ENCODE measurements around the gene RNASEH1. TPM values are rescaled to one million over a fixed set of nuclear protein-coding genes. Genes with fewer than 3 reads are reported as not detected.

The RNASEH1 gene
- total and polyA plus RNA-seq, 10 of the 15 experiments (the other 5 are each of a cell fraction or from before 2014, with no cell fraction given), result 18.2 to 68.5 (median 28.2) TPM

DNA sequence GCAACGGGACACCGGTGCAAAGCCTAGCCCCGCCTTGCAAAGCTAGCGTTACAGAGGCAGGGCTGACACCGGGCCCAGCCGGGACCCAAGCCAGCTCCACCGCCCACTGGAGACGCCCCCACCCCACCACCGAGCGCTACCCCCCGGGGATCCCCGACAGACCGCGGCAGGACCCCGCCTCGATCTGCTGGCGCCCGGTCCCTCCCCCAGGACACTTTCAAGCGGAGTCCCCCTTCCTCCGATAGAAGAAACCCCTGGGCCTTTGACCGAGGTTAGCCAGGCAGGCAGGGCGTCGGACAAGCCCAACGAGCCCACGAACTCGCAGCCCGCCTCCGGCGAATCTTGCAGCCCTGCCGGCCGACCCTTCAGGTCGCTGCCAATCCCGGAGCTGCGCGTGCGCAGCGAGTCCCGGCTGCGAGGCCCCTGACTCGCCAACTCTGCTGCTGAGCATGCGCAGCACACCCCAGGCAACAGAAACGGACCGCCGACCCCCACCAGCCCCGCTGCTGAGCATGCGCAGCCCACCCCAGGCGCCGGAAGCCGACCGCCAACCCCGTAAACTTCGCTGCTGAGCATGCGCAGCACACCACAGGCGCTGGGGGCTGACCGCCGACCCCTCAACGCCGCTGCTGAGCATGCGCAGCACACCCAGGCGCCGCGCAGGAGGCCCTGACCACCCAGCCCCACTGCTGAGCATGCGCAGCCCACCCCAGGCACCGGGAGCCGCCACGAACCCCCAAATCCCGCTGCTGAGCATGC lies 39.5 kb downstream of the RNASEH1 start (continued):
- TF ChIP-seq NBN (IDR thresholded peaks at IDR 0.05) (0 out of 2 replicates have a peak, but pooled peaks have one; percentile 22), CHD2 (IDR thresholded peaks at IDR 0.05; ENCODE audit: borderline replicate concordance, low read depth, low read length) (peak; percentile 65; the same call in 1 of the 2 replicates), NR2F1 (conservative IDR thresholded peaks at IDR 0.05) (peak; percentile 12; the same call in 1 of the 2 replicates), SIN3A (IDR thresholded peaks at IDR 0.05; ENCODE audit: low read depth, low read length) (0 out of 2 replicates have a peak, but pooled peaks have one; percentile 16), PML (IDR thresholded peaks at IDR 0.05; ENCODE audit: low read length) (peak; percentile 34; the same call in 1 of the 2 replicates), CHD4 (IDR thresholded peaks at IDR 0.05) (no peak), ZNF274 (IDR thresholded peaks at IDR 0.05; ENCODE audit: insufficient read depth, insufficient read length) (no peak), POLR2A (IDR thresholded peaks at IDR 0.05; ENCODE audit: low read depth, low read length) (peak; percentile 93), BHLHE40 (IDR thresholded peaks at IDR 0.05; ENCODE audit: borderline replicate concordance in 1 of 2, low read depth in 2 of 2, low read length in 1 of 2) (peak in 1 of 2 experiments; percentile 13; a peak in 2 of 4 replicates), POU2F2 (IDR thresholded peaks at IDR 0.05; ENCODE audit: borderline replicate concordance, low read depth, low read length) (peak; percentile 45; the same call in 1 of the 3 replicates), PAX5 (IDR thresholded peaks at IDR 0.05; ENCODE audit: borderline replicate concordance, low read depth, low read length) (no peak), EGR1 (IDR thresholded peaks at IDR 0.05; ENCODE audit: borderline replicate concordance in 1 of 2, low read depth in 2 of 2, low read length in 2 of 2) (peak in 1 of 2 experiments; percentile 20; a peak in 1 of 3 replicates)
- TF ChIP-seq, protein P1, sequence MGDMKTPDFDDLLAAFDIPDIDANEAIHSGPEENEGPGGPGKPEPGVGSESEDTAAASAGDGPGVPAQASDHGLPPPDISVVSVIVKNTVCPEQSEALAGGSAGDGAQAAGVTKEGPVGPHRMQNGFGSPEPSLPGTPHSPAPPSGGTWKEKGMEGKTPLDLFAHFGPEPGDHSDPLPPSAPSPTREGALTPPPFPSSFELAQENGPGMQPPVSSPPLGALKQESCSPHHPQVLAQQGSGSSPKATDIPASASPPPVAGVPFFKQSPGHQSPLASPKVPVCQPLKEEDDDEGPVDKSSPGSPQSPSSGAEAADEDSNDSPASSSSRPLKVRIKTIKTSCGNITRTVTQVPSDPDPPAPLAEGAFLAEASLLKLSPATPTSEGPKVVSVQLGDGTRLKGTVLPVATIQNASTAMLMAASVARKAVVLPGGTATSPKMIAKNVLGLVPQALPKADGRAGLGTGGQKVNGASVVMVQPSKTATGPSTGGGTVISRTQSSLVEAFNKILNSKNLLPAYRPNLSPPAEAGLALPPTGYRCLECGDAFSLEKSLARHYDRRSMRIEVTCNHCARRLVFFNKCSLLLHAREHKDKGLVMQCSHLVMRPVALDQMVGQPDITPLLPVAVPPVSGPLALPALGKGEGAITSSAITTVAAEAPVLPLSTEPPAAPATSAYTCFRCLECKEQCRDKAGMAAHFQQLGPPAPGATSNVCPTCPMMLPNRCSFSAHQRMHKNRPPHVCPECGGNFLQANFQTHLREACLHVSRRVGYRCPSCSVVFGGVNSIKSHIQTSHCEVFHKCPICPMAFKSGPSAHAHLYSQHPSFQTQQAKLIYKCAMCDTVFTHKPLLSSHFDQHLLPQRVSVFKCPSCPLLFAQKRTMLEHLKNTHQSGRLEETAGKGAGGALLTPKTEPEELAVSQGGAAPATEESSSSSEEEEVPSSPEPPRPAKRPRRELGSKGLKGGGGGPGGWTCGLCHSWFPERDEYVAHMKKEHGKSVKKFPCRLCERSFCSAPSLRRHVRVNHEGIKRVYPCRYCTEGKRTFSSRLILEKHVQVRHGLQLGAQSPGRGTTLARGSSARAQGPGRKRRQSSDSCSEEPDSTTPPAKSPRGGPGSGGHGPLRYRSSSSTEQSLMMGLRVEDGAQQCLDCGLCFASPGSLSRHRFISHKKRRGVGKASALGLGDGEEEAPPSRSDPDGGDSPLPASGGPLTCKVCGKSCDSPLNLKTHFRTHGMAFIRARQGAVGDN (IDR thresholded peaks at IDR 0.05), result peak; percentile 89; the same call in 1 of the 2 replicates
- TF ChIP-seq, protein P2, sequence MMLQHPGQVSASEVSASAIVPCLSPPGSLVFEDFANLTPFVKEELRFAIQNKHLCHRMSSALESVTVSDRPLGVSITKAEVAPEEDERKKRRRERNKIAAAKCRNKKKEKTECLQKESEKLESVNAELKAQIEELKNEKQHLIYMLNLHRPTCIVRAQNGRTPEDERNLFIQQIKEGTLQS (IDR thresholded peaks at IDR 0.05; ENCODE audit: borderline replicate concordance, extremely low read depth, low read depth, low read length), result peak; percentile 62; the same call in 1 of the 2 replicates
- TF ChIP-seq, protein P3, sequence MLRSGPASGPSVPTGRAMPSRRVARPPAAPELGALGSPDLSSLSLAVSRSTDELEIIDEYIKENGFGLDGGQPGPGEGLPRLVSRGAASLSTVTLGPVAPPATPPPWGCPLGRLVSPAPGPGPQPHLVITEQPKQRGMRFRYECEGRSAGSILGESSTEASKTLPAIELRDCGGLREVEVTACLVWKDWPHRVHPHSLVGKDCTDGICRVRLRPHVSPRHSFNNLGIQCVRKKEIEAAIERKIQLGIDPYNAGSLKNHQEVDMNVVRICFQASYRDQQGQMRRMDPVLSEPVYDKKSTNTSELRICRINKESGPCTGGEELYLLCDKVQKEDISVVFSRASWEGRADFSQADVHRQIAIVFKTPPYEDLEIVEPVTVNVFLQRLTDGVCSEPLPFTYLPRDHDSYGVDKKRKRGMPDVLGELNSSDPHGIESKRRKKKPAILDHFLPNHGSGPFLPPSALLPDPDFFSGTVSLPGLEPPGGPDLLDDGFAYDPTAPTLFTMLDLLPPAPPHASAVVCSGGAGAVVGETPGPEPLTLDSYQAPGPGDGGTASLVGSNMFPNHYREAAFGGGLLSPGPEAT (IDR thresholded peaks at IDR 0.05; ENCODE audit: low read depth), result no peak
